HEK293 (cell line): ENCODE results near the gene SEC61A2.

Source experiments
- CTCF ChIA-PET: fragments of 350-600 bp; formaldehyde crosslinking; extraction: SDS; loops from one replicate; lab custom pipeline; 2021; ENCODE audit warnings: antibody characterized with exemption; lab: Yijun Ruan, JAX
- POLR2A ChIA-PET: fragments of 300-600 bp; formaldehyde crosslinking; extraction: SDS; loops from one replicate; lab custom pipeline; 2020; ENCODE audit warnings: antibody characterized with exemption, inconsistent platforms; lab: Yijun Ruan, JAX
- H3K27ac ChIP-seq: fragments of 200-500 bp; sonication (Bioruptor generic); 2 replicates; pipeline ENCODE4 v1.5.1; 2014; ENCODE audit warnings: low read depth, low read length, control low read depth, inconsistent platforms; ENCODE audit errors: extremely low read depth
- H3K36me3 ChIP-seq, 2 experiments: fragments of 200-500 bp in 1 of 2; sonication (Bioruptor generic) in 1 of 2; 1 replicate in 1 of 2; 2 replicates in 1 of 2; pipeline ENCODE4 v1.5.1; 2014 to 2017; ENCODE audit warnings: inconsistent platforms in 2 of 2, low read length in 2 of 2; ENCODE audit not compliant: control insufficient read depth in 2 of 2, insufficient read depth in 1 of 2
- H3K4me1 ChIP-seq: fragments of 200-500 bp; sonication (Bioruptor generic); 2 replicates; pipeline ENCODE4 v1.5.1; 2014; ENCODE audit warnings: mild to moderate bottlenecking, low read length, inconsistent platforms; ENCODE audit not compliant: control insufficient read depth, insufficient read depth
- H3K4me3 ChIP-seq: 2 replicates; pipeline ENCODE4 v1.5.1; 2011; ENCODE audit warnings: low read depth, mild to moderate bottlenecking, control low read depth, low read length, moderate library complexity
- H3K9me3 ChIP-seq: fragments of 200-500 bp; sonication (Bioruptor generic); 2 replicates; pipeline ENCODE4 v1.5.1; 2014; ENCODE audit warnings: low read depth, low read length, inconsistent platforms; ENCODE audit not compliant: control insufficient read depth, insufficient read depth
- BCL11A ChIP-seq: fragments of 450-650 bp; formaldehyde crosslinking; IDR thresholded peaks from 2 replicates; pipeline ENCODE4 v1.5.1; 2016; ENCODE audit warnings: low read depth, missing biosample characterization, missing genetic modification characterization
- PATZ1 ChIP-seq: fragments of 450-650 bp; formaldehyde crosslinking; IDR thresholded peaks from 2 replicates; pipeline ENCODE4 v1.5.1; 2016; ENCODE audit warnings: missing biosample characterization, missing genetic modification characterization
- PRDM6 ChIP-seq: fragments of 450-650 bp; formaldehyde crosslinking; IDR thresholded peaks from 2 replicates; pipeline ENCODE4 v1.5.1; 2017; ENCODE audit warnings: missing biosample characterization, missing genetic modification characterization
- ZIC2 ChIP-seq: fragments of 450-650 bp; formaldehyde crosslinking; IDR thresholded peaks from 2 replicates; pipeline ENCODE4 v1.5.1; 2016; ENCODE audit warnings: missing biosample characterization, missing genetic modification characterization
- ZNF10 ChIP-seq: fragments of 450-650 bp; formaldehyde crosslinking; IDR thresholded peaks from 2 replicates; pipeline ENCODE4 v1.5.1; 2017; ENCODE audit warnings: missing biosample characterization, missing genetic modification characterization
- ZNF121 ChIP-seq: fragments of 450-650 bp; formaldehyde crosslinking; IDR thresholded peaks from 2 replicates; pipeline ENCODE4 v1.5.1; 2016; ENCODE audit warnings: missing biosample characterization, missing genetic modification characterization
- ZNF248 ChIP-seq: fragments of 450-650 bp; formaldehyde crosslinking; IDR thresholded peaks from 2 replicates; pipeline ENCODE4 v1.5.1; 2017; ENCODE audit warnings: missing biosample characterization, missing genetic modification characterization
- ZNF26 ChIP-seq: fragments of 450-650 bp; formaldehyde crosslinking; IDR thresholded peaks from 2 replicates; pipeline ENCODE4 v1.5.1; 2016; ENCODE audit warnings: missing biosample characterization, missing genetic modification characterization
- ZNF449 ChIP-seq: fragments of 450-650 bp; formaldehyde crosslinking; IDR thresholded peaks from 2 replicates; pipeline ENCODE4 v1.5.1; 2017; ENCODE audit warnings: missing biosample characterization, mild to moderate bottlenecking, missing genetic modification characterization, moderate library complexity
- ZNF549 ChIP-seq: fragments of 450-650 bp; IDR thresholded peaks from 2 replicates; pipeline ENCODE4 v1.5.1; 2018; ENCODE audit warnings: missing biosample characterization, missing genetic modification characterization, mild to moderate bottlenecking, inconsistent platforms, moderate library complexity
- ZNF621 ChIP-seq: fragments of 450-650 bp; formaldehyde crosslinking; IDR thresholded peaks from 2 replicates; pipeline ENCODE4 v1.5.1; 2017; ENCODE audit warnings: missing biosample characterization, missing genetic modification characterization
- ZNF660 ChIP-seq: fragments of 450-650 bp; IDR thresholded peaks from 2 replicates; pipeline ENCODE4 v1.5.1; 2018; ENCODE audit warnings: missing biosample characterization, mild to moderate bottlenecking, missing genetic modification characterization
- ZNF76 ChIP-seq: fragments of 450-650 bp; formaldehyde crosslinking; IDR thresholded peaks from 2 replicates; pipeline ENCODE4; 2016; ENCODE audit warnings: low read depth, missing biosample characterization, missing genetic modification characterization, borderline replicate concordance
- ZSCAN30 ChIP-seq: fragments of 450-650 bp; IDR thresholded peaks from 2 replicates; pipeline ENCODE4 v1.5.1; 2018; ENCODE audit warnings: missing biosample characterization, mild to moderate bottlenecking, missing genetic modification characterization, moderate library complexity

Gene SEC61A2

GRCh38 chr10:12081470-12081869 lies 48.0 kb upstream of the SEC61A2 start:
- TF ChIP-seq PATZ1 (tag by site-specific recombination), result no peak
- TF ChIP-seq ZNF549 (tag by site-specific recombination), result no peak
- TF ChIP-seq ZIC2 (tag by site-specific recombination), result peak; percentile 72
- peaks cover 31 to 33% of the 10 kb centered on the region in 2 experiments; a peak in 2 of 3 replicates for H3K36me3 ChIP-seq

GRCh38 chr10:12081879-12082557 lies 47.5 kb upstream of the SEC61A2 start:
- CTCF ChIA-PET, result no interaction called here
- Histone ChIP-seq H3K27ac (no peak overlapping the region), H3K4me3 (no peak overlapping the region), H3K36me3 (peaks cover 35 to 36% of the 10 kb centered on the region in 2 experiments; a peak in 2 of 3 replicates), H3K9me3 (no peaks in the 10 kb centered on the region), H3K4me1 (no peaks in the 10 kb centered on the region)
- peak; percentile 54; the same call in 1 of the 2 replicates for TF ChIP-seq PRDM6
- TF ChIP-seq ZNF121 (tag by site-specific recombination), result peak; percentile 81
- no peak for TF ChIP-seq ZSCAN30
- TF ChIP-seq ZNF621 (tag by site-specific recombination), result no peak
- POLR2A ChIA-PET, result interaction anchor here (0.5 kb wide), 1 partner anchor 39 kb away, joined by 3 read pairs; the partner anchor contains the start of gene UPF2

More at GRCh38 chr10:12081470-12081869, 48.0 kb upstream of the SEC61A2 start:
- Histone ChIP-seq H3K4me1 (no peaks in the 10 kb centered on the region), H3K27ac (no peak overlapping the region), H3K9me3 (no peaks in the 10 kb centered on the region), H3K4me3 (no peak overlapping the region)
- CTCF ChIA-PET, result interaction anchor here (0.6 kb wide), 1 partner anchor 823 kb away, joined by 4 read pairs; no protein-coding TSS in a partner anchor
- POLR2A ChIA-PET, result interaction anchor here (0.5 to 0.6 kb wide), 2 partner anchors 29 to 39 kb away, joined by 3 read pairs; partner anchors contain the start of gene UPF2

- no peak overlapping the region for H3K4me3 ChIP-seq
- no peaks in the 10 kb centered on the region for H3K4me1 ChIP-seq
- ChIA-PET POLR2A (no interaction called here), CTCF (interaction anchor here (0.6 kb wide), 1 partner anchor 207 kb away, joined by 3 read pairs; no protein-coding TSS in a partner anchor)
- no peak for TF ChIP-seq ZNF449 (tag by site-specific recombination)
- no peak for TF ChIP-seq ZNF248
- TF ChIP-seq ZNF26 (tag by site-specific recombination), result no peak
- no peak for TF ChIP-seq BCL11A
- TF ChIP-seq ZNF76 (tag by site-specific recombination), result no peak
- no peak for TF ChIP-seq ZNF660 (tag by site-specific recombination)
- TF ChIP-seq ZNF10, result no peak
- peaks cover 77 to 84% of the 10 kb centered on the region in 2 experiments for H3K36me3 ChIP-seq
- H3K9me3 ChIP-seq, result no peaks in the 10 kb centered on the region
- H3K27ac ChIP-seq, result no peak overlapping the region
Observed at GRCh38 chr10:12088919-12089318, 40.6 kb upstream of the SEC61A2 start.
